Central memory CD8-positive, alpha-beta T cell (primary cell): Measurements from ENCODE around the gene ATOH1.

ENCODE experiments used
- ATAC-seq: fragments of 150-1000 bp; cut with Tn5 transposase; replicated peaks from 2 replicates; pipeline ENCODE4 v1.10.0; 2022; ENCODE audit warnings: mild to moderate bottlenecking, moderate FRiP score, moderate number of reproducible peaks; ENCODE audit not compliant: poor library complexity, severe bottlenecking; ENCODE audit errors: extremely low read depth
- DNase-seq, 2 donors: peaks; one replicate each; pipeline ENCODE4 v3.0.0; 2021; ENCODE audit warnings: low spot score in 2 of 2
- H3K27ac Mint-ChIP-seq: one replicate; pipeline ENCODE4 v1.8.0; 2022; ENCODE audit warnings: low read depth, mild to moderate bottlenecking, moderate library complexity, mixed read lengths
- H3K27me3 Mint-ChIP-seq: one replicate; pipeline ENCODE4 v1.8.0; 2022; ENCODE audit warnings: mixed read lengths
- H3K36me3 Mint-ChIP-seq: one replicate; pipeline ENCODE4 v1.8.0; 2022; ENCODE audit warnings: mild to moderate bottlenecking, moderate library complexity, mixed read lengths; ENCODE audit not compliant: insufficient read depth
- H3K4me1 Mint-ChIP-seq: one replicate; pipeline ENCODE4 v1.8.0; 2022; ENCODE audit warnings: mixed read lengths
- H3K4me3 Mint-ChIP-seq: one replicate; pipeline ENCODE4 v1.8.0; 2022; ENCODE audit warnings: mild to moderate bottlenecking, moderate library complexity, mixed read lengths
- H3K9me3 Mint-ChIP-seq: one replicate; pipeline ENCODE4 v1.8.0; 2022; ENCODE audit warnings: mixed read lengths

Gene ATOH1

GRCh38 chr4:93825551-93826216 is 2.9 kb upstream of the ATOH1 start:
- H3K27me3 Mint-ChIP-seq = peaks cover 50% of the 10 kb centered on the region
- H3K4me1 Mint-ChIP-seq = peaks cover 6% of the 10 kb centered on the region

GRCh38 chr4:93827272-93827947 is 1.1 kb upstream of the ATOH1 start:
- H3K9me3 Mint-ChIP-seq = no peaks in the 10 kb centered on the region
- peaks cover 67% of the 10 kb centered on the region for H3K27me3 Mint-ChIP-seq
- no peaks in the 10 kb centered on the region for H3K36me3 Mint-ChIP-seq
- DNase-seq (no peak), ATAC-seq (no peak)
- no peak overlapping the region for H3K27ac Mint-ChIP-seq
- H3K4me1 Mint-ChIP-seq = peaks cover 6% of the 10 kb centered on the region
- H3K4me3 Mint-ChIP-seq = no peak overlapping the region

More at GRCh38 chr4:93825551-93826216, 2.9 kb upstream of the ATOH1 start:
- Mint-ChIP-seq H3K36me3 (no peaks in the 10 kb centered on the region), H3K27ac (no peak overlapping the region), H3K9me3 (no peaks in the 10 kb centered on the region), H3K4me3 (no peak overlapping the region)
- no peak for DNase-seq
- ATAC-seq = no peak

GRCh38 chr4:93828995-93829819 is 654 bp downstream of the ATOH1 start:
- Mint-ChIP-seq H3K4me1 (peaks cover 6% of the 10 kb centered on the region), H3K4me3 (no peak overlapping the region), H3K9me3 (no peaks in the 10 kb centered on the region), H3K27ac (no peak overlapping the region), H3K36me3 (no peaks in the 10 kb centered on the region), H3K27me3 (peaks cover 85% of the 10 kb centered on the region)
- DNase-seq (no peak), ATAC-seq (no peak)

GRCh38 chr4:93829820-93830687 is 1.5 kb downstream of the ATOH1 start:
- H3K9me3 Mint-ChIP-seq = no peaks in the 10 kb centered on the region
- DNase-seq (no peak), ATAC-seq (no peak)
- no peak overlapping the region for H3K27ac Mint-ChIP-seq
- H3K36me3 Mint-ChIP-seq = no peaks in the 10 kb centered on the region
- H3K4me3 Mint-ChIP-seq = no peak overlapping the region
- H3K4me1 Mint-ChIP-seq = peaks cover 6% of the 10 kb centered on the region
- peaks cover 88% of the 10 kb centered on the region for H3K27me3 Mint-ChIP-seq

- H3K27ac Mint-ChIP-seq = no peak overlapping the region
Observed at GRCh38 chr4:93831716-93832496, 3.4 kb downstream of the ATOH1 start.

GRCh38 chr4:93834249-93835066 is 5.9 kb downstream of the ATOH1 start:
- H3K27me3 Mint-ChIP-seq = peaks cover 61% of the 10 kb centered on the region
- H3K4me3 Mint-ChIP-seq = no peak overlapping the region

More at GRCh38 chr4:93831716-93832496, 3.4 kb downstream of the ATOH1 start:
- ATAC-seq (no peak), DNase-seq (no peak)
- H3K36me3 Mint-ChIP-seq = no peaks in the 10 kb centered on the region
- H3K27me3 Mint-ChIP-seq = peaks cover 79% of the 10 kb centered on the region
- peaks cover 6% of the 10 kb centered on the region for H3K4me1 Mint-ChIP-seq
- no peaks in the 10 kb centered on the region for H3K9me3 Mint-ChIP-seq
- no peak overlapping the region for H3K4me3 Mint-ChIP-seq

GRCh38 chr4:93835929-93836328 is 7.4 kb downstream of the ATOH1 start:
- no peak for ATAC-seq
- no peaks in the 10 kb centered on the region for H3K4me1 Mint-ChIP-seq
- no peak for DNase-seq
- peaks cover 47% of the 10 kb centered on the region for H3K27me3 Mint-ChIP-seq
- no peaks in the 10 kb centered on the region for H3K9me3 Mint-ChIP-seq
- no peaks in the 10 kb centered on the region for H3K36me3 Mint-ChIP-seq
- no peak overlapping the region for H3K27ac Mint-ChIP-seq
- H3K4me3 Mint-ChIP-seq = no peak overlapping the region

More at GRCh38 chr4:93834249-93835066, 5.9 kb downstream of the ATOH1 start:
- H3K36me3 Mint-ChIP-seq = no peaks in the 10 kb centered on the region
- ATAC-seq = no peak
- H3K9me3 Mint-ChIP-seq = no peaks in the 10 kb centered on the region
- no peaks in the 10 kb centered on the region for H3K4me1 Mint-ChIP-seq
- DNase-seq = no peak
- H3K27ac Mint-ChIP-seq = no peak overlapping the region

- Mint-ChIP-seq H3K27me3 (peaks cover 10% of the 10 kb centered on the region), H3K9me3 (no peaks in the 10 kb centered on the region), H3K4me1 (no peaks in the 10 kb centered on the region), H3K4me3 (no peak overlapping the region), H3K36me3 (no peaks in the 10 kb centered on the region), H3K27ac (no peak overlapping the region)
- ATAC-seq (no peak), DNase-seq (no peak)
Observed at GRCh38 chr4:93839704-93840103, 11.2 kb downstream of the ATOH1 start.

- Mint-ChIP-seq H3K4me1 (no peaks in the 10 kb centered on the region), H3K27me3 (no peaks in the 10 kb centered on the region), H3K27ac (no peak overlapping the region), H3K9me3 (no peaks in the 10 kb centered on the region), H3K36me3 (no peaks in the 10 kb centered on the region), H3K4me3 (no peak overlapping the region)
- DNase-seq = no peak
- no peak for ATAC-seq
Observed at GRCh38 chr4:93841803-93842345, 13.3 kb downstream of the ATOH1 start.

- DNase-seq (no peak), ATAC-seq (no peak)
- Mint-ChIP-seq H3K36me3 (no peaks in the 10 kb centered on the region), H3K9me3 (no peaks in the 10 kb centered on the region), H3K4me3 (no peak overlapping the region), H3K27me3 (no peaks in the 10 kb centered on the region), H3K27ac (no peak overlapping the region), H3K4me1 (no peaks in the 10 kb centered on the region)
Observed at GRCh38 chr4:93842601-93843252, 14.2 kb downstream of the ATOH1 start.
